OCI-LY7 (cell line): ENCODE data around the gene DPM3. TPM values are rescaled to one million over a fixed set of nuclear protein-coding genes. Genes with fewer than 3 reads are reported as not detected.

ENCODE experiments used
- BruUV-seq: library from RNA; stranded (reverse); fragments of 400-500 nt; replicated peaks from 2 replicates; lab custom pipeline; 2021; lab: Mats Ljungman, UMichigan
- CTCF ChIA-PET: fragments of 300-600 bp; sonication (Branson Sonifier 250); formaldehyde crosslinking; loops from one replicate; lab custom pipeline; 2022; ENCODE audit warnings: antibody characterized with exemption; ENCODE audit not compliant: unreplicated experiment; lab: Charles Lee
- POLR2A ChIA-PET: fragments of 300-600 bp; sonication (Branson Sonifier 250); formaldehyde crosslinking; loops from one replicate; lab custom pipeline; 2022; ENCODE audit warnings: antibody characterized with exemption; lab: Charles Lee
- DNase-seq: peaks from one replicate; pipeline ENCODE4 v3.0.0-alpha.2; 2015; ENCODE audit warnings: low spot score
- H2AFZ ChIP-seq: fragments of 200-600 bp; sonication (generic), shearing (Covaris generic); 2 replicates; pipeline ENCODE4 v1.6.1; 2014; ENCODE audit warnings: mild to moderate bottlenecking, antibody characterized with exemption, low read length, moderate library complexity
- H3K27ac ChIP-seq: fragments of 200-600 bp; sonication (generic); 2 replicates; pipeline ENCODE4 v1.5.1; 2014; ENCODE audit warnings: mixed run types, low read depth, mild to moderate bottlenecking, moderate library complexity, low read length, inconsistent platforms; ENCODE audit not compliant: poor library complexity, severe bottlenecking
- H3K36me3 ChIP-seq: fragments of 200-600 bp; sonication (generic); 2 replicates; pipeline ENCODE4 v1.6.1; 2014; ENCODE audit warnings: mild to moderate bottlenecking, antibody characterized with exemption, low read length, moderate library complexity, mixed read lengths; ENCODE audit not compliant: insufficient read depth
- H3K4me1 ChIP-seq: fragments of 200-600 bp; sonication (generic); 2 replicates; pipeline ENCODE4 v1.5.1; 2014; ENCODE audit warnings: mild to moderate bottlenecking, low read length; ENCODE audit not compliant: insufficient read depth, poor library complexity, severe bottlenecking
- H3K4me2 ChIP-seq: fragments of 200-600 bp; sonication (generic); 2 replicates; pipeline ENCODE4 v1.6.1; 2014; ENCODE audit warnings: mild to moderate bottlenecking, low read length
- H3K4me3 ChIP-seq: fragments of 200-600 bp; sonication (generic); 2 replicates; pipeline ENCODE4 v1.5.1; 2014; ENCODE audit warnings: mild to moderate bottlenecking, low read depth, low read length; ENCODE audit not compliant: poor library complexity, severe bottlenecking
- H3K79me2 ChIP-seq: fragments of 200-600 bp; sonication (generic); 2 replicates; pipeline ENCODE4 v1.6.1; 2016; ENCODE audit warnings: low read depth, mild to moderate bottlenecking, low read length, moderate library complexity, mixed read lengths; ENCODE audit not compliant: insufficient read depth
- H3K9me2 ChIP-seq: fragments of 200-600 bp; sonication (generic); 2 replicates; pipeline ENCODE4 v1.6.1; 2016; ENCODE audit warnings: mild to moderate bottlenecking, low read length, mixed read lengths; ENCODE audit not compliant: insufficient read depth
- H3K9me3 ChIP-seq: fragments of 200-600 bp; sonication (generic); 2 replicates; pipeline ENCODE4 v1.6.1; 2014; ENCODE audit warnings: mild to moderate bottlenecking, mixed run types, low read length, mixed read lengths
- H4K20me1 ChIP-seq: fragments of 200-600 bp; sonication (generic); 2 replicates; pipeline ENCODE4 v1.6.1; 2014; ENCODE audit warnings: mild to moderate bottlenecking, antibody characterized with exemption, low read length, moderate library complexity, mixed read lengths; ENCODE audit not compliant: insufficient read depth
- CTCF ChIP-seq: fragments of 200-600 bp; sonication (generic); conservative IDR thresholded peaks from 2 replicates; pipeline ENCODE4 v1.5.1; 2014; ENCODE audit warnings: mild to moderate bottlenecking, antibody characterized with exemption, low read length, moderate library complexity, mixed read lengths
- EZH2phosphoT487 ChIP-seq: fragments of 200-600 bp; sonication (generic); IDR thresholded peaks from 2 replicates; pipeline ENCODE4 v1.6.1; 2018; ENCODE audit warnings: low read depth, borderline replicate concordance, mild to moderate bottlenecking, mixed run types, antibody characterized with exemption, low read length, moderate library complexity, mixed read lengths
- intact Hi-C: fragments of 100-400 bp; cut with micrococcal nuclease; formaldehyde crosslinking; loops from one replicate; pipeline ENCODE4 v1.10.0; 2022; ENCODE audit not compliant: unreplicated experiment
- total RNA-seq, 2 experiments: library from RNA; depleted of rRNA in 1 of 2; stranded (reverse); fragments of >200 nt in 1 of 2; shearing (Covaris generic) in 1 of 2; gene quantifications; 2 replicates each; pipeline ENCODE4 v1.2.3, GENCODE V29; 2014 to 2022

DPM3 gene
- total RNA-seq, 2 experiments from 2014 or later, result 32.5 to 65.9 TPM

GRCh38 chr1:155186067-155186793 lies 45.9 kb upstream of the DPM3 start:
- Histone ChIP-seq H3K27ac (no peak overlapping the region), H3K9me3 (no peaks in the 10 kb centered on the region), H2AFZ (peak overlapping the region; percentile 44; the same call in 1 of the 2 replicates), H3K4me1 (peaks cover 20% of the 10 kb centered on the region), H3K4me2 (peak overlapping the region; percentile 65), H4K20me1 (no peaks in the 10 kb centered on the region), H3K9me2 (no peaks in the 10 kb centered on the region), H3K79me2 (no peaks in the 10 kb centered on the region), H3K4me3 (no peak overlapping the region), H3K36me3 (no peaks in the 10 kb centered on the region)
- BruUV-seq, result no TSS peak
- ChIA-PET CTCF (interaction anchor here (1.2 kb wide), 1 partner anchor 11 kb away, joined by 5 read pairs; no protein-coding TSS in a partner anchor), POLR2A (interaction anchor here (1.8 kb wide), 1 partner anchor 13 kb away, joined by 8 read pairs; the partner anchor contains the start of gene KRTCAP2)
- DNase-seq, result no peak
- intact Hi-C loops, result no loop called here
- TF ChIP-seq CTCF (no peak), EZH2phosphoT487 (no peak)

GRCh38 chr1:155185783-155186066 lies 45.4 kb upstream of the DPM3 start:
- H3K36me3 ChIP-seq, result no peaks in the 10 kb centered on the region
- POLR2A ChIA-PET, result interaction anchor here (1.8 kb wide), 1 partner anchor 13 kb away, joined by 8 read pairs; the partner anchor contains the start of gene KRTCAP2
- TF ChIP-seq CTCF (no peak; the same call in 1 of the 2 replicates), EZH2phosphoT487 (no peak)
- H3K4me2 ChIP-seq, result peak overlapping the region; percentile 65
- peak overlapping the region; percentile 44; the same call in 1 of the 2 replicates for H2AFZ ChIP-seq
- H3K27ac ChIP-seq, result no peak overlapping the region
- no peaks in the 10 kb centered on the region for H3K79me2 ChIP-seq
- no peak for DNase-seq
- no peaks in the 10 kb centered on the region for H4K20me1 ChIP-seq
- H3K9me2 ChIP-seq, result no peaks in the 10 kb centered on the region
- CTCF ChIA-PET, result interaction anchor here (1.0 to 1.2 kb wide), 4 partner anchors 8 to 13 kb away, joined by 4 to 6 read pairs (median 5); partner anchors contain the start of gene KRTCAP2
- peak overlapping the region; percentile 22 for H3K4me3 ChIP-seq
- H3K4me1 ChIP-seq, result peaks cover 20% of the 10 kb centered on the region
- H3K9me3 ChIP-seq, result no peaks in the 10 kb centered on the region
- intact Hi-C loops, result no loop called here
- no TSS peak for BruUV-seq
